Measurements from ENCODE around the gene LRRC75A.
"Not testable (repeated sequence)": the region's sequence is repeated elsewhere in the genome, so short reads cannot be mapped to it uniquely, and the experiment has no call there.

The LRRC75A gene

DNA sequence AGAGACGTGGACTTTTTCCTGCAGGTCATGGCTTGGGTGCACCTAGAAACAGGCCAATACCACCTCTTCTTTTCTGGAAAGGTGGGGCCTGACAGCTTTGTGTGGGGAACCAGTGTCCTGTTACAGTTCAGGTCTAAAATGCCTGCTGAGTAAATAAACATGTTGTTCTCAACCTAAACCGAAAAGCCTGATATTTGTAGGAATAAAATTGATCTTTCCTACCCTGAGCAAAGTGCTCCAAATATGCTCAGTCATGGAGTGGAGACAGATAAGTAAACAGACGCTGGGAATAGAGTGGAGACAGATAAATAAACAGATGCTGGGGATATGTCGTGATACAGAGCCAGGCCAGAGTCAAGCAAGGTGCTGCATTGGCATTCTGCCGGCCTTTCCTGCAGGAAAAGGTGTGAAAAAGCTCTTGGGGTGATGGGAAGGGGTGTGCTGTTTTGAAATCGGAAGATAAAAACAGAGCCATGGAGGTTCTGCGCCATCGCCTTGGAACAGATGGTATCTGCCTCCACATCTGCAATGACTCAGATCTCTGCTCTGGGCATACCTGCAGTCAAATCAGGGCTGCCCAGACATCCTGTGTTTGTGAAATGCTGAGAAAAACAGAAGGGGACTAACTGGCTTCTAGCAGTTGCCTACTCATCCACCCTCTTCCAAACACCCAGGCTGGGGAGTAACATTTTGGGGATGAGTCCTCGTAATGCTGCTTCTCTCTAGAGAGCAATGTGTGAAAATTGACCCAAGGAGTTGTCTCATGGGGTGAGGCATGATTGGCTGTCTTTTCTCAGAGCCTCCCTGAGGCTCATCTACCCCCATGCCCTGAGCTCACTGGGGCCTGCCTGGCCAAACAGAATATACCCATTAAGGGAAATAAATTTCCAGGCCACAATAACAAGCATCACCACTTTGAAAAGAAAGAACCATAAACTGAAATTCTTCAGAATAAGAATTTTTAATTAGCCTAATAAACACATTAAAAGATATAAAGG, 93.4 kb downstream of the LRRC75A start:
- peak; percentile 92 for DNase-seq (ENCODE audit: low spot score)

DNA sequence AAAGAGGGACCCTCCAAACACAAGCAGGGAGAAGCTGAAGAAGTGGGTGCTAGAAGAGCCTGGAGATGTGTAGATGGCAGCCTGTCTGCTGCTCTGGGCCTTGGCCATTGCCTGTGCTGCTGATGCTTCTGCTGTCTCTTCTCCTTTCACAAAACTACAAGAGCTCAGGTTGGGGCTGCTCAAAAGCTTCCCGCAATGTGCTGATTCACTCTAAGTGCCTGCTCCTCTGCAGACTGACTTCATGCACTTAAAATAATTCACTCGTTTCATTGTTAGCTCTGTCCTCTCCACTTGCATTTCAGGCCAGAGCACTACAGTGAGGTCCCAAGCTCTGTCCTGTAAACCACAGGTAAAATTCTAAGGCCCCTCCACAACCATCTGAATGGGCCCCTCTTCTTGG, 95.3 kb downstream of the LRRC75A start:
- DNase-seq (ENCODE audit: low spot score) = peak; percentile 76

DNA sequence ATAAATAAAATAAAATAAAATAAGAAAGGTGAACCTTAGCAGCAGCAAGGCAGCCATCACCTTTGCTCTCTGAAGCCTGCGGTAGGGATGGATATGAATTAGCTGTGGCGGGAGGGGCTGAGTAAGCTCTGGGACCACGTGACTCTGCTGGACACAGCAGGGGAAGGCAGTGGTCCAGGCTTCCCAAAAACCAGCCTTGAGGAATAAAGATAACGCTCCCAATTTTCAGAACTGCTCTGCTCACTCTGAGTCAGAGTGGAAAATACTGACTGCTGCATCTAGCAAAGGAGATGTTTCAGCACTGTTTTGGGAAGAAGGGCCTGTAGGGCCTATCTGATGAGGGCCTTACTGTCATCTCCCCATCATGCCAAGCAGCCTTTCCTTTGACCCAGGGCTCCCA, 96.1 kb downstream of the LRRC75A start:
- not testable (repeated sequence) for DNase-seq (ENCODE audit: low spot score)

DNA sequence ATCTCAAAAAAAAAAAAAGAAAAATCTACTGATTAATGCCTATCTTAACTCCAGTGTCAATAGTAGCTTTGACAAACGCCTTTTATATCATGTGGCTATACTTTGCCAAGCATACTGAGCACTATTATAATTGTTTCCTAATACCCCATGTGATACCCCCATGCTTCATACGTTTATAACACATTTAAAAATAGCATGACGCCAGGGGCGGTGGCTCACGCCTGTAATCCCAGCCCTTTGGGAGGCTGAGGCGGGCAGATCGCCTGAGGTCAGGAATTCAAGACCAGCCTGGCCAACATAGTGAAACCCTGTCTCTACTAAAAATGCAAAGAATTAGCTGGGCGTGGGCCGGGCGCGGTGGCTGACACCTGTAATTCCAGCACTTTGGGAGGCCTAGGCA, 99.5 kb downstream of the LRRC75A start:
- not testable (repeated sequence) for DNase-seq (ENCODE audit: low spot score)

All from hematopoietic multipotent progenitor cell treated with erythropoietin and hydrocortisone succinate and interleukin-3 and kit ligand, for 17 days (in vitro differentiated cells).